ENCODE data around the gene GLTP.

GRCh38 chr12:109831929-109832328 lies 48.4 kb downstream of the GLTP start:
- TF ChIP-seq CTCF (conservative IDR thresholded peaks at IDR 0.05; ENCODE audit: low read depth, low read length) = no peak
- no peak for TF ChIP-seq EZH2 (IDR thresholded peaks at IDR 0.05; ENCODE audit: low read length, unreplicated experiment)
- no peak for TF ChIP-seq EZH2phosphoT487 (IDR thresholded peaks at IDR 0.05; ENCODE audit: borderline replicate concordance, low read length)

All from PC-3 (cell line).